ENCODE data around the gene TSC22D3.

TSC22D3 gene

DNA sequence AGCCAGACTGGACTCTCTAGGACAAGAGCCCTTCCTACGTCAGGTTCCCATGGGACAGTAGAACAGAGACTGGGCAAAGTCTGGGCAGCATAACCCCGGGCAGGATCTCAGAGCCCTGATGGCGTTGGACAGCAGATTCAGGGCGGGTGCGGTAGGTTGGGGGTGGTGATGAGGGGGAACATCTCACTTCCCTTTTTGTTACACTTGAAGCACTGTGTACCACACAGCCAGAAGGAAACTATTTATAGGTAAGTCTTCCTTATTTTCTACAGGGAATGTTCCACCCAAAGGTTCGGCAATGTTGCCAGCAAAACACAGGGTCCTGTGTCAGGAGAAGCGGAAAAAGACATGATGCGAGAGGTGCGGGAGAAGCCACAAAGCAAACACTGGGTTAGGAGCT is 54.3 kb downstream of the TSC22D3 start:
- Histone ChIP-seq H3K27ac (no peak overlapping the region), H3K27me3 (replicated peaks) (no peaks in the 10 kb centered on the region), H3K36me3 (replicated peaks) (no peaks in the 10 kb centered on the region), H3K4me3 (ENCODE audit: low read depth, low read length) (no peak overlapping the region)
- no peak for DNase-seq
- in situ Hi-C loops (cut with HindIII; ENCODE audit: low pct_ligation_motif_present, low sequenced_read_pairs) = no loop called here
- TF ChIP-seq, protein P1, sequence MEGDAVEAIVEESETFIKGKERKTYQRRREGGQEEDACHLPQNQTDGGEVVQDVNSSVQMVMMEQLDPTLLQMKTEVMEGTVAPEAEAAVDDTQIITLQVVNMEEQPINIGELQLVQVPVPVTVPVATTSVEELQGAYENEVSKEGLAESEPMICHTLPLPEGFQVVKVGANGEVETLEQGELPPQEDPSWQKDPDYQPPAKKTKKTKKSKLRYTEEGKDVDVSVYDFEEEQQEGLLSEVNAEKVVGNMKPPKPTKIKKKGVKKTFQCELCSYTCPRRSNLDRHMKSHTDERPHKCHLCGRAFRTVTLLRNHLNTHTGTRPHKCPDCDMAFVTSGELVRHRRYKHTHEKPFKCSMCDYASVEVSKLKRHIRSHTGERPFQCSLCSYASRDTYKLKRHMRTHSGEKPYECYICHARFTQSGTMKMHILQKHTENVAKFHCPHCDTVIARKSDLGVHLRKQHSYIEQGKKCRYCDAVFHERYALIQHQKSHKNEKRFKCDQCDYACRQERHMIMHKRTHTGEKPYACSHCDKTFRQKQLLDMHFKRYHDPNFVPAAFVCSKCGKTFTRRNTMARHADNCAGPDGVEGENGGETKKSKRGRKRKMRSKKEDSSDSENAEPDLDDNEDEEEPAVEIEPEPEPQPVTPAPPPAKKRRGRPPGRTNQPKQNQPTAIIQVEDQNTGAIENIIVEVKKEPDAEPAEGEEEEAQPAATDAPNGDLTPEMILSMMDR (IDR thresholded peaks at IDR 0.05; ENCODE audit: low read depth, low read length, missing control alignments) = no peak

DNA sequence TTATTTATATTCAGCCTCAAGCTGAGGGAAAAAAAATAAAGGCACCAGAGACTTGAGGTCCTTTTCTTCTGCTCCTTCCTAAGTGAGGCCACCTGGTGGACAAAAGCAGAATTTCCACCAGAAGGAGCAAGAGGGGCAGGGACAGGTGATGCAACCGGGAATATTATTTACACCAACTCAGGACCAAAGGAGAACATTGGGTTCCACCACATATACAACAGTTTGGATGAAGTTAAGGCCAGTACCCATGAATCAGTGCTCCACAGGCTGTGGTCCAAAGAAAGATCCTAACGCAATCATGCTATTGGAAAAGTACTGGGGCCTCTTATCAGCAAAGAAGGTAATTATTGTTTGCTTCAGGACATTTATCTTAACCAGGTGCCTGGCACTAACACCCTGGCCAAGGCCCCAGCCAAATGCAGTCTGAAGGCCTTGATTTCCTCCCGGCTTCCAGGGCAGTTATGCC is 57.4 kb downstream of the TSC22D3 start:
- H3K27ac ChIP-seq = peak overlapping the region; percentile 98
- no peak overlapping the region for H3K4me3 ChIP-seq (ENCODE audit: low read depth, low read length)
- TF ChIP-seq, protein P1 (IDR thresholded peaks at IDR 0.05; ENCODE audit: low read depth, low read length, missing control alignments) = peak; percentile 80
- peak; percentile 65 for DNase-seq
- peaks cover 28% of the 10 kb centered on the region for H3K36me3 ChIP-seq (replicated peaks)
- in situ Hi-C loops (cut with HindIII; ENCODE audit: low pct_ligation_motif_present, low sequenced_read_pairs) = no loop called here
- H3K27me3 ChIP-seq (replicated peaks) = no peaks in the 10 kb centered on the region

DNA sequence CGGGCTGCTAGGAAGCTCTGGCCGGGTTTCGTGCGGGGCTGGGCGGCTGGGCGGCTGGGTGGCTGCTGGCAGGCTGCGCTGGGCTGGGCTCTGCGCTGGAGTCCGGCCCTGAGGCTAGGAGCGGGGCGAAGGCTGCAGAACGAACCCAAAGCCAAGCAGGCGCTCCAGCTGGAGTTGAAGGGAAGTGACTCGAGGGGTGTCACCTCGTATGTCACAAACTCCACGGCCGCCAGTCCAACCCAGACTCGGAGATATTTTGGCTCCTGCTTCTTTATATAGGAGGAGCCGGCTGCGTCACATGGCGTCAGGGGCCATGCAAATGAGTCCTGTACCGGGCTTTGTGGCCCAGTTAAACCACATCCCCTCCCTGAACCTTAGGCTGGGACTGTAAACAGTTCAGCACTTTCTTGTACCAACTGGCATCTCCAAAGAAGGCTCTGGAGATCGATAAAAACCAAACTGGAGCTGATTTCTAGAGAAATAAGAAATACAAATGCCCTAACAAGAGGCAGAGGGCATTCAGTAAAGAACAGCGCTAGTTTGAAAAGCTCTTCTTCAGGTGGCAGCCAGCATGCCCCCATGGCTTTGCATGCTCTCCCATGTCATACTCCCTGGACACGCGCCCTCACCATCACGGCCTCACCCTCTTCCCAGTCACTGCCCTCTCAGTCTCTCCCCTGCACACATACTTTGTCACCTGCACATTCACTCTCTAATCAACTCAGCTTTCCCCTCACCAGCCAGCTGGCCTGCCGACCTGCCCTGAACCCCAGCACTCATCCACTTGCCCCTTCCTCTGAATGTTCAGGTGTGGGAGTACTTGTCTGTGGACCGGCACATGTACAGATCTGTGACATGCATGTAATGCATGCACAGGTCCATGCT is 58.5 kb downstream of the TSC22D3 start:
- in situ Hi-C loops (cut with HindIII; ENCODE audit: low pct_ligation_motif_present, low sequenced_read_pairs) = no loop called here
- no peaks in the 10 kb centered on the region for H3K27me3 ChIP-seq (replicated peaks)
- peak overlapping the region; percentile 98 for H3K27ac ChIP-seq
- H3K36me3 ChIP-seq (replicated peaks) = peaks cover 29% of the 10 kb centered on the region
- H3K4me3 ChIP-seq (ENCODE audit: low read depth, low read length) = peak overlapping the region; percentile 70
- TF ChIP-seq, protein P1 (IDR thresholded peaks at IDR 0.05; ENCODE audit: low read depth, low read length, missing control alignments) = no peak
- DNase-seq = peak; percentile 90

DNA sequence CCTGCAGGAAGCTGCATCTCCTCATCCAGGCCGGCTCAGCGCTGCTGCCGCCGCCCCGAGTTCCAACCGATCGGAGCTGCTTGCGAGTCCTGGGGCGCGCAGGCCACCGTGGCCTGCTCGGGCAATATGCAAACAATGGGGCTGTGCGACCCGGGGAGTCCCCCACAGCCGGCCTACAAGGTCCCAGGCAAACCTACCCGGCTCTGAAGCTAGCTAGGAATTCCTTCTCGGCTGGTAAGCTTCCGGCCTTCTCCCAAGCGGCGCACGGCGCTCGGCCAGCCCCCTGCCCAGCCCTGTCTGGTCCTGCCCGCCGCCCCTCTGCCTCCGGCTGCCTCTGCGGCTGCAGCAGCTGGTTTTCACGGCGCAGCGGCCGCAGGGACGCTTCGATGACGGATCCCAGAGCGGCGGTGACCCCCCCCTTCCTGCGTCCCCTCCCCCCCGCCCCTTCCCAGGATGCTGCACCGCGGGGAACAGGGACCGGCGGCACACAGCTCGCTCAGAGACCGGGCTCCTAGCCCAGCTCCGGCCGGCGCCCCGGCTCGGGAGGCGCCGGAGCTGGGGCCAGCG is 59.4 kb downstream of the TSC22D3 start:
- no peak for DNase-seq
- TF ChIP-seq, protein P1 (IDR thresholded peaks at IDR 0.05; ENCODE audit: low read depth, low read length, missing control alignments) = no peak
- H3K27ac ChIP-seq = peak overlapping the region; percentile 98
- H3K4me3 ChIP-seq (ENCODE audit: low read depth, low read length) = peak overlapping the region; percentile 70
- H3K27me3 ChIP-seq (replicated peaks) = no peaks in the 10 kb centered on the region
- H3K36me3 ChIP-seq (replicated peaks) = peaks cover 29% of the 10 kb centered on the region
- in situ Hi-C loops (cut with HindIII; ENCODE audit: low pct_ligation_motif_present, low sequenced_read_pairs) = no loop called here

DNA sequence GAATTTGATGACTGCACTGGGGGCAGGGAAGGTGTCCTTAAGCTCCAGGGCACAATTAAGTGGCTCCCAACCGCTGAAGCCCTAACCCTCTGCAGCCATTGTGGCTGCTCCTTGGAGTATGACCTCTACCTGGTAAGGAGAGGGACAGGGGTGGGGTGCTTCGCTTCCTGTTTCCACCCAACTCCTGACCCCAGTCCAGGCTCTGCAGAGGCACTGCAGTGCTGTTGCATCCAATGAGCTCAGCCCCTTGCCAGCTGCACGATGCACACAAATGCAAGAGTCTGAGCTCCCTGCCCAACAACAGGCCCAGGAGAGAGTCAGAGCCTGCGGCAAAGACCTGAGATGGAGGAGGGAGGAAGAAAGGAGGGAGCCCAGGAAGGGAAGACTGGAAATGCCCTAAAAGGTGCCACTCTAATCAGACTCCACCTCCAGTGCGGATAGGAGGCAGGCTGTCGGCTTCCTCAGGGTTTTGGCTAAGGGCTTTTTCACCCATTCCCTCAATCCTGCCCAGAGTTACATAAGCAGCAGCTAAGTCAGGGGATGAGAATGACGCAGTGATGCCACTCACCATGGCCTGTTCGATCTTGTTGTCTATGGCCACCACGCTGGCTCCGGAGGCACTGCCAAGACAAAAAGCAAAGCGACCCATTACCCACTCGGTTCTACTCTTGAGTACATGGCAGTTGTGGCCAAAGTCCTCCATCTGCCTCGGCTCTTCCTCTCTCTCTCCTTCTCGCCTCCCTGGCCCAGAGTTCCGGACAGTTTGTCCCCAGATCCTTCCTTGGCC is 60.1 kb downstream of the TSC22D3 start:
- peaks cover 29% of the 10 kb centered on the region for H3K36me3 ChIP-seq (replicated peaks)
- H3K4me3 ChIP-seq (ENCODE audit: low read depth, low read length) = peak overlapping the region; percentile 70
- TF ChIP-seq, protein P1 (IDR thresholded peaks at IDR 0.05; ENCODE audit: low read depth, low read length, missing control alignments) = no peak
- H3K27ac ChIP-seq = peak overlapping the region; percentile 98
- no peak for DNase-seq
- in situ Hi-C loops (cut with HindIII; ENCODE audit: low pct_ligation_motif_present, low sequenced_read_pairs) = no loop called here
- H3K27me3 ChIP-seq (replicated peaks) = no peaks in the 10 kb centered on the region

Measured in brain microvascular endothelial cell (primary cell).